OCI-LY7 (cell line): Measurements from ENCODE around the gene FBRSL1. TPM values are rescaled to one million over a fixed set of nuclear protein-coding genes. Genes with fewer than 3 reads are reported as not detected.
"Not testable (repeated sequence)": the region's sequence is repeated elsewhere in the genome, so short reads cannot be mapped to it uniquely, and the experiment has no call there.

Experiments used
- BruUV-seq: library from RNA; stranded (reverse); fragments of 400-500 nt; replicated peaks from 2 replicates; lab custom pipeline; 2021; lab: Mats Ljungman, UMichigan
- CTCF ChIA-PET: fragments of 300-600 bp; sonication (Branson Sonifier 250); formaldehyde crosslinking; loops from one replicate; lab custom pipeline; 2022; ENCODE audit warnings: antibody characterized with exemption; ENCODE audit not compliant: unreplicated experiment; lab: Charles Lee
- POLR2A ChIA-PET: fragments of 300-600 bp; sonication (Branson Sonifier 250); formaldehyde crosslinking; loops from one replicate; lab custom pipeline; 2022; ENCODE audit warnings: antibody characterized with exemption; lab: Charles Lee
- DNase-seq: peaks from one replicate; pipeline ENCODE4 v3.0.0-alpha.2; 2015; ENCODE audit warnings: low spot score
- H2AFZ ChIP-seq: fragments of 200-600 bp; sonication (generic), shearing (Covaris generic); 2 replicates; pipeline ENCODE4 v1.6.1; 2014; ENCODE audit warnings: mild to moderate bottlenecking, antibody characterized with exemption, low read length, moderate library complexity
- H3K27ac ChIP-seq: fragments of 200-600 bp; sonication (generic); 2 replicates; pipeline ENCODE4 v1.5.1; 2014; ENCODE audit warnings: mixed run types, low read depth, mild to moderate bottlenecking, moderate library complexity, low read length, inconsistent platforms; ENCODE audit not compliant: poor library complexity, severe bottlenecking
- H3K36me3 ChIP-seq: fragments of 200-600 bp; sonication (generic); 2 replicates; pipeline ENCODE4 v1.6.1; 2014; ENCODE audit warnings: mild to moderate bottlenecking, antibody characterized with exemption, low read length, moderate library complexity, mixed read lengths; ENCODE audit not compliant: insufficient read depth
- H3K4me1 ChIP-seq: fragments of 200-600 bp; sonication (generic); 2 replicates; pipeline ENCODE4 v1.5.1; 2014; ENCODE audit warnings: mild to moderate bottlenecking, low read length; ENCODE audit not compliant: insufficient read depth, poor library complexity, severe bottlenecking
- H3K4me2 ChIP-seq: fragments of 200-600 bp; sonication (generic); 2 replicates; pipeline ENCODE4 v1.6.1; 2014; ENCODE audit warnings: mild to moderate bottlenecking, low read length
- H3K4me3 ChIP-seq: fragments of 200-600 bp; sonication (generic); 2 replicates; pipeline ENCODE4 v1.5.1; 2014; ENCODE audit warnings: mild to moderate bottlenecking, low read depth, low read length; ENCODE audit not compliant: poor library complexity, severe bottlenecking
- H3K79me2 ChIP-seq: fragments of 200-600 bp; sonication (generic); 2 replicates; pipeline ENCODE4 v1.6.1; 2016; ENCODE audit warnings: low read depth, mild to moderate bottlenecking, low read length, moderate library complexity, mixed read lengths; ENCODE audit not compliant: insufficient read depth
- H3K9me2 ChIP-seq: fragments of 200-600 bp; sonication (generic); 2 replicates; pipeline ENCODE4 v1.6.1; 2016; ENCODE audit warnings: mild to moderate bottlenecking, low read length, mixed read lengths; ENCODE audit not compliant: insufficient read depth
- H3K9me3 ChIP-seq: fragments of 200-600 bp; sonication (generic); 2 replicates; pipeline ENCODE4 v1.6.1; 2014; ENCODE audit warnings: mild to moderate bottlenecking, mixed run types, low read length, mixed read lengths
- H4K20me1 ChIP-seq: fragments of 200-600 bp; sonication (generic); 2 replicates; pipeline ENCODE4 v1.6.1; 2014; ENCODE audit warnings: mild to moderate bottlenecking, antibody characterized with exemption, low read length, moderate library complexity, mixed read lengths; ENCODE audit not compliant: insufficient read depth
- CTCF ChIP-seq: fragments of 200-600 bp; sonication (generic); conservative IDR thresholded peaks from 2 replicates; pipeline ENCODE4 v1.5.1; 2014; ENCODE audit warnings: mild to moderate bottlenecking, antibody characterized with exemption, low read length, moderate library complexity, mixed read lengths
- EZH2phosphoT487 ChIP-seq: fragments of 200-600 bp; sonication (generic); IDR thresholded peaks from 2 replicates; pipeline ENCODE4 v1.6.1; 2018; ENCODE audit warnings: low read depth, borderline replicate concordance, mild to moderate bottlenecking, mixed run types, antibody characterized with exemption, low read length, moderate library complexity, mixed read lengths
- intact Hi-C: fragments of 100-400 bp; cut with micrococcal nuclease; formaldehyde crosslinking; loops from one replicate; pipeline ENCODE4 v1.10.0; 2022; ENCODE audit not compliant: unreplicated experiment
- total RNA-seq, 2 experiments: library from RNA; depleted of rRNA in 1 of 2; stranded (reverse); fragments of >200 nt in 1 of 2; shearing (Covaris generic) in 1 of 2; gene quantifications; 2 replicates each; pipeline ENCODE4 v1.2.3, GENCODE V29; 2014 to 2022

FBRSL1 gene
- total RNA-seq, 2 experiments from 2014 or later = 24.6 to 87.8 TPM

- POLR2A ChIA-PET = no interaction called here
- H3K9me3 ChIP-seq = peaks cover 5% of the 10 kb centered on the region; the same call in 1 of the 2 replicates
- H2AFZ ChIP-seq = no peak overlapping the region
- H3K79me2 ChIP-seq = no peaks in the 10 kb centered on the region
- no peak for TF ChIP-seq EZH2phosphoT487
- H3K4me3 ChIP-seq = no peak overlapping the region
- H3K36me3 ChIP-seq = no peaks in the 10 kb centered on the region
- intact Hi-C loops = no loop called here
- H3K27ac ChIP-seq = no peak overlapping the region
- no peak for DNase-seq
- H3K9me2 ChIP-seq = no peaks in the 10 kb centered on the region
- no peaks in the 10 kb centered on the region for H4K20me1 ChIP-seq
- no TSS peak for BruUV-seq
- CTCF ChIA-PET = no interaction called here
- H3K4me2 ChIP-seq = no peak overlapping the region
- H3K4me1 ChIP-seq = no peaks in the 10 kb centered on the region
These were observed 17.6 kb upstream of the FBRSL1 start for GRCh38 chr12:132472386-132472785.

- DNase-seq = peak; percentile 39
- Histone ChIP-seq H3K9me2 (no peaks in the 10 kb centered on the region), H3K79me2 (no peaks in the 10 kb centered on the region), H3K4me1 (no peaks in the 10 kb centered on the region), H3K27ac (no peak overlapping the region), H3K4me3 (no peak overlapping the region), H3K9me3 (peaks cover 5% of the 10 kb centered on the region; the same call in 1 of the 2 replicates), H4K20me1 (no peaks in the 10 kb centered on the region), H3K36me3 (no peaks in the 10 kb centered on the region), H2AFZ (no peak overlapping the region), H3K4me2 (no peak overlapping the region)
- no TSS peak for BruUV-seq
- intact Hi-C loops = no loop called here
- TF ChIP-seq CTCF (no peak), EZH2phosphoT487 (no peak)
- POLR2A ChIA-PET = no interaction called here
- CTCF ChIA-PET = no interaction called here
These were observed 15.7 kb upstream of the FBRSL1 start for GRCh38 chr12:132474237-132474741.

GRCh38 chr12:132474799-132475303 is 15.1 kb upstream of the FBRSL1 start:
- H3K4me3 ChIP-seq, H3K79me2 ChIP-seq, DNase-seq, H3K9me3 ChIP-seq, H3K4me1 ChIP-seq, H3K9me2 ChIP-seq, H2AFZ ChIP-seq, H3K36me3 ChIP-seq, intact Hi-C loops, H4K20me1 ChIP-seq, POLR2A ChIA-PET, H3K27ac ChIP-seq, BruUV-seq, H3K4me2 ChIP-seq, CTCF ChIA-PET: not testable (repeated sequence)
